ENCODE measurements around the gene HIGD1A.
A peak's percentile ranks its signal among the peaks of the same experiment; 100 is the strongest.

The HIGD1A gene

DNA sequence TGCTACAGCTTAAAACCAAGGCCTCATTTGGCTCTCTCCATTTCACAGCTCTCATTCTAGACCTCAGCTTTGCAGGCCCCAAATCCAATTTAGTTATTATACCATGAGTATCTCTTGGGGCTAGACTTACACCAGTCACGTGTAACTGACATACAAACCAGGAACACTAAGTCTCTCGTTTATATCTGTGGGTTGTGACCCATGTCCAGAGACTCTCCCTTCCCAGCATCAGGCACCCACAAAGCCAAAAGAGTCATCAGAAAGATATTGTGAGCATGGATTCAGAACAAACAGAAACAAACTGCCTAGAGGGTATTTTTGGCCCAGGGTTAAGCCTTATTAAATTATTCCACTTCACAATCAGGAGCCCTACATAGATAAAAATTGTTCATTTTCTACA is 25.6 kb downstream of the HIGD1A start:
- DNase-seq (ENCODE audit: low spot score), result no peak
- TF ChIP-seq, protein P1, sequence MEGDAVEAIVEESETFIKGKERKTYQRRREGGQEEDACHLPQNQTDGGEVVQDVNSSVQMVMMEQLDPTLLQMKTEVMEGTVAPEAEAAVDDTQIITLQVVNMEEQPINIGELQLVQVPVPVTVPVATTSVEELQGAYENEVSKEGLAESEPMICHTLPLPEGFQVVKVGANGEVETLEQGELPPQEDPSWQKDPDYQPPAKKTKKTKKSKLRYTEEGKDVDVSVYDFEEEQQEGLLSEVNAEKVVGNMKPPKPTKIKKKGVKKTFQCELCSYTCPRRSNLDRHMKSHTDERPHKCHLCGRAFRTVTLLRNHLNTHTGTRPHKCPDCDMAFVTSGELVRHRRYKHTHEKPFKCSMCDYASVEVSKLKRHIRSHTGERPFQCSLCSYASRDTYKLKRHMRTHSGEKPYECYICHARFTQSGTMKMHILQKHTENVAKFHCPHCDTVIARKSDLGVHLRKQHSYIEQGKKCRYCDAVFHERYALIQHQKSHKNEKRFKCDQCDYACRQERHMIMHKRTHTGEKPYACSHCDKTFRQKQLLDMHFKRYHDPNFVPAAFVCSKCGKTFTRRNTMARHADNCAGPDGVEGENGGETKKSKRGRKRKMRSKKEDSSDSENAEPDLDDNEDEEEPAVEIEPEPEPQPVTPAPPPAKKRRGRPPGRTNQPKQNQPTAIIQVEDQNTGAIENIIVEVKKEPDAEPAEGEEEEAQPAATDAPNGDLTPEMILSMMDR (IDR thresholded peaks at IDR 0.05; ENCODE audit: extremely low read depth, missing control alignments), result no peak

DNA sequence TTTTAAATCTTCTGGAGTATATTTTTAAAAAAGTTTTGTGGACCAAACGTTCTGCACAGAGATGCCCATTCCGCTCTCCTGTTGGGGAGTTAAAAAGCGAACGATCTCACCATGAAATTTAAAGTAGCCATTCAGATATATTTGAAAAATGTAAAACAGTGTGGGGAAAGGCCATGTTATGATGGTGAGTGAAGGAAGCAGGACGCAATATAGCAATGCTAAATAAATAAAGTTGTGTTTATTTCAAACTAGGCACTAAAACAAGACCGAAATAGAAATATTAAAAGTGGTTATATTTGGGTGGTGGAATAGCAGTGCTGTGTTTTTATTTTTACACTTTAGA is 30.9 kb downstream of the HIGD1A start:
- no peak for DNase-seq (ENCODE audit: low spot score)
- TF ChIP-seq, protein P1 (IDR thresholded peaks at IDR 0.05; ENCODE audit: extremely low read depth, missing control alignments), result no peak

DNA sequence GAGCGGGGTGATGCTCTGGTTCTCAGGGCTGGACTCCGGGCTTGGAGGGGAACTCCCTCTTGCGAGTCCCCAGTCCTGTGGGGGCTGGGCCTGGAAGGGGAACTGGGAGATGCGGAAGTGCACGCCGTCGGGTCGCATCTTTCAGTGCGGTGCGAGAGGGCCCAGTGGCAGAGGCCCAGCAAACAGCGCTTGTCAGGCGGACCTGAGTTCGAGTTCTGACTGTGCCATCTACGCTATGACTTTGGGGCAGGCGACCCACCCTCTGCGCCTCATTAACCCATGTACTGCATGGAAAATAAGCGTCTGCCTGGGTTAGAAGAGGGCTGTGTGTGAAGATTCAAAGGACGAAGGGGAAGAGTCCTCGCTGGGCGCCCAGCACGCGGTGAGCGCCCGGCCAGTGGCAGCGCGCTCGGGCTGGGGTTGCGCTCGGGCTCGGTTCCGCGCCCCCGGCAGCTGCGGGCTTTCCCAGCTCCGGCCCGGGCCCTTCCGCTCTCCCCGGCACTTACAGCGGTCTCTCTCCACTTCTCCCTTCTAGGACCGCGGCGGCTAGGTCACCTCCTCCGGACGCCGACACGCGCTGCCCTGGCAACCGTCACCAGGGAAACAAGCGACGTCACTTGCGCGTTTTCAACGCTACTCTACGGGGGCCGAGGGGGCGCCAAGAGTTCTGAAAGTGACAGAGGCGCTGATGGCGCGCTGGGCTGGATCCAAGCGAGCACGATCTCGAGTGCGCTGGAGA is 31.5 kb downstream of the HIGD1A start, which contains the start of gene CCDC13:
TSS of gene CCDC13 (minus strand) at position 584 of the 739 bp plus-strand sequence. CDS start 14,908 bp downstream, outside the sequence.
- TF ChIP-seq, protein P1 (IDR thresholded peaks at IDR 0.05; ENCODE audit: extremely low read depth, missing control alignments), result no peak

GRCh38 chr3:42771271-42771670 is 33.0 kb downstream of the HIGD1A start:
- TF ChIP-seq, protein P1 (IDR thresholded peaks at IDR 0.05; ENCODE audit: extremely low read depth, missing control alignments), result no peak
- no peak for DNase-seq (ENCODE audit: low spot score)

More for the DNA sequence above, 31.5 kb downstream of the HIGD1A start, which contains the start of gene CCDC13:
- DNase-seq (ENCODE audit: low spot score), result peak; percentile 98

DNA sequence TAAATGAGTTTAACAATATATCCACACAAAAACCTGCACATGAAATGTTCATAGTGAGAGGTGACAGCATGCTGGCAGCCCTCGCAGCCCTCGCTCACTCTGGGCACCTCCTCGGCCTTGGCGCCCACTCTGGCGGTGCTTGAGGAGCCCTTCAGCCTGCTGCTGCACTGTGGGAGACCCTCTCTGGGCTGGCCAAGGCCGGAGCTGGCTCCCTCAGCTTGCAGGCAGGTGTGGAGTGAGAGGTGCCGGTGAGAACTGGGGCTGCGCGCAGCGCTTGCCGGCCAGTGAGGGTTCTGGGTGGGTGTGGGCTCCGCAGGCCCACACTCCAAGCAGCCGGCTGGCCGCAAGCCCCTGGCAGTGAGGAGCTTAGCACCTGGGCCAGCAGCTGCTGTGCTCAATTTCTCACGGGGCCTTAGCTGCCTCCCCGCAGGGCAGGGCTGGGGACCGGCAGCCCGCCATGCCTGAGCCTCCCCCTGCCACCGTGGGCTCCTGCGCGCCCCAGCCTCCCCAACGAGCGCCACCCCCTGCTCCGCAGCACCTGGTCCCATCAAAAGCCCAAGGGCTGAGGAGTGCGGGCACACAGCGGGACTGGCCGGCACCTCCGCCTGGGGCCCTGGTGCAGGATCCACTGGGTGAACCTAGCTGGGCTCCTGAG is 34.7 kb downstream of the HIGD1A start:
- TF ChIP-seq, protein P1 (IDR thresholded peaks at IDR 0.05; ENCODE audit: extremely low read depth, missing control alignments), result no peak
- no peak for DNase-seq (ENCODE audit: low spot score)

- TF ChIP-seq, protein P1 (IDR thresholded peaks at IDR 0.05; ENCODE audit: extremely low read depth, missing control alignments), result no peak
- DNase-seq (ENCODE audit: low spot score), result no peak
Observed at GRCh38 chr3:42764561-42765295, 39.6 kb downstream of the HIGD1A start.

DNA sequence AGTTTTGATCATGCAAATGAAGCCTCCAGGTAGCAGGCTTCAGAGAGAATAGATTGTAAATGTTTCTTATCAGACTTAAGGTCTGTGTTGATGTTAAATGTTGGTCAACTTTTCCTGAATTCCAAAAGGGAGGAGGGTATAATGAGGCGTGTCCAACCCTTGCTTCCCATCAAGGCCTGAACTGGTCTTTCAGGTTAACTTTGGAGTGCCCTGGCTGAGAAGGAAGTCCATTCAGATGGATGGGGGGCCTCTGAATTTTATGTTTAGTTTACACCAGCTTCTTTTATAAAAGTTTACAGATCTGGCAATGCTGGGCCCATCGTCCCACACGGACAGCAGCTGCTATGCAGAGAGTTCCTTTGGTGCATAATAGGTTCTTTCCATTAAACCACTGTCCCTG is 40.2 kb downstream of the HIGD1A start:
- TF ChIP-seq, protein P1 (IDR thresholded peaks at IDR 0.05; ENCODE audit: extremely low read depth, missing control alignments), result no peak

More for the DNA sequence above, 40.2 kb downstream of the HIGD1A start:
- DNase-seq (ENCODE audit: low spot score), result no peak

All from GM20000 (cell line).